Heart right ventricle (tissue), 16 donors: Measurements from ENCODE around the gene ANXA6. TPM values are rescaled to one million over a fixed set of nuclear protein-coding genes. Genes with fewer than 3 reads are reported as not detected.
A peak's percentile ranks its signal among the peaks of the same experiment; 100 is the strongest.

Source experiments
- ATAC-seq, 8 donors: fragments of 200-7000 bp; cut with Tn5 transposase; one replicate each; pipeline ENCODE4 v1.9.1; 2020; ENCODE audit warnings: mild to moderate bottlenecking in 8 of 8, moderate library complexity in 8 of 8, moderate number of reproducible peaks in 1 of 8
- DNase-seq, 2 donors: peaks; one replicate each; pipeline ENCODE4 v3.0.0-alpha.2; 2020
- H3K27ac ChIP-seq, 10 donors: fragments of 200-600 bp; sonication (generic) in 2 of 10; one replicate each; pipeline versions ENCODE4 v1.5.0 to v1.8.0; 2020 to 2022; ENCODE audit warnings: mild to moderate bottlenecking in 3 of 10
- H3K27me3 ChIP-seq, 7 donors: fragments of 200-600 bp; one replicate each; pipeline ENCODE4 v1.8.0; 2021 to 2022; ENCODE audit warnings: mild to moderate bottlenecking in 2 of 7
- H3K36me3 ChIP-seq, 9 donors: fragments of 200-600 bp; sonication (generic) in 1 of 9; one replicate each; pipeline versions ENCODE4 v1.5.0 to v1.8.0; 2020 to 2022; ENCODE audit warnings: mild to moderate bottlenecking in 2 of 9
- H3K4me1 ChIP-seq, 9 donors: fragments of 200-600 bp; sonication (generic) in 1 of 9; one replicate each; pipeline versions ENCODE4 v1.5.0 to v1.8.0; 2020 to 2022; ENCODE audit warnings: mild to moderate bottlenecking in 4 of 9
- H3K4me3 ChIP-seq, 10 donors: fragments of 200-600 bp; sonication (generic) in 2 of 10; one replicate each; pipeline versions ENCODE4 v1.5.0 to v1.8.0; 2020 to 2022; ENCODE audit warnings: mild to moderate bottlenecking in 7 of 10, moderate library complexity in 2 of 10
- H3K9me3 ChIP-seq, 11 donors: fragments of 200-600 bp in 10 of 11; sonication (generic) in 2 of 11; one replicate each; pipeline versions ENCODE4 v1.5.0 to v1.8.0; 2013 to 2022; ENCODE audit warnings: mild to moderate bottlenecking in 2 of 11, control low read depth in 1 of 11, moderate library complexity in 1 of 11
- WGBS, 2 donors: extraction: QIAGEN DNeasy Blood & Tissue Kit; methylation state at CpG; one replicate each; pipeline ENCODE4 v1.1.7; 2013; ENCODE audit warnings: inconsistent platforms in 1 of 2; 5-methylcytosine and 5-hydroxymethylcytosine counted together
- intact Hi-C, 10 donors: fragments of 100-400 bp; cut with DNase I; formaldehyde crosslinking; loops; one replicate each; pipeline versions ENCODE4 v1.11.1 to v1.14.2; 2022
- polyA plus RNA-seq, 2 donors: library from polyadenylated mRNA; stranded (reverse); fragments of 200-250 nt; gene quantifications; one replicate each; pipeline ENCODE4 v1.2.3, GENCODE V29; 2013
- total RNA-seq, 10 donors: library from RNA; stranded (reverse); fragmentation: NEBNext Ultra II Directional in 3 of 10; extraction: Animal tissue kit (Norgen Biotek cat#: 25700) in 3 of 10; gene quantifications; one replicate each; pipeline versions ENCODE4 v1.2.1 to v1.2.4, GENCODE V29; 2021 to 2023
- TF ChIP-seq, protein P1 (sequence below), 9 donors: fragments of 200-600 bp; sonication (generic) in 2 of 9; IDR thresholded peaks; one replicate each; pipeline versions ENCODE4 v1.5.0 to v1.8.0; 2021 to 2022; ENCODE audit warnings: antibody characterized with exemption in 9 of 9, mild to moderate bottlenecking in 5 of 9, moderate library complexity in 1 of 9
- donor health status: Arrhythmogenic right ventricular cardiomyopathy.
- donor health status: ischemic (EF 13 %, LVEDD 7.1; RV severe dilation, severe dysfunction).
- donor health status: healthy with polysubstance abuse.
- donor health status: DM: no; HTN: yes; CAD: no.
- donor health status: DM: no; HTN: no; CAD: no.
- donor health status: ischemic (EF 25% LVEDD 6.9; RV normal size, moderate dysfunction).
- donor health status: ischemic (EF 25% LVEDD 5.7; RV mildly dilated, moderate dysfunction).
- donor health status: healthy.
- donor health status: DM: yes; HTN: yes; CAD: no.
- donor health status: Ischemic cardiomyopathy.
- donor health status: ischemic (EF 35%, LVEDD 5.7; RV mildly dilated, moderate dysfunction).
- donor health status: nonischemic (EF 11% LVEDD 7.7; RV severe dilation, severe dysfunction).
- donor health status: DM: yes; HTN: yes; CAD: no.
- donor health status: PGD.
- donor health status: ischemic (EF 29% LVEDD 5.4; RV normal size, mild dysfunction).
- donor health status: nonischemic (EF 23%, LVEDD 6.1; RV moderate dilation, normal function).

ANXA6 gene
- total and polyA plus RNA-seq, 12 donors: 137 to 275 (median 218) TPM

- no peak for DNase-seq
- TF ChIP-seq, protein P1, sequence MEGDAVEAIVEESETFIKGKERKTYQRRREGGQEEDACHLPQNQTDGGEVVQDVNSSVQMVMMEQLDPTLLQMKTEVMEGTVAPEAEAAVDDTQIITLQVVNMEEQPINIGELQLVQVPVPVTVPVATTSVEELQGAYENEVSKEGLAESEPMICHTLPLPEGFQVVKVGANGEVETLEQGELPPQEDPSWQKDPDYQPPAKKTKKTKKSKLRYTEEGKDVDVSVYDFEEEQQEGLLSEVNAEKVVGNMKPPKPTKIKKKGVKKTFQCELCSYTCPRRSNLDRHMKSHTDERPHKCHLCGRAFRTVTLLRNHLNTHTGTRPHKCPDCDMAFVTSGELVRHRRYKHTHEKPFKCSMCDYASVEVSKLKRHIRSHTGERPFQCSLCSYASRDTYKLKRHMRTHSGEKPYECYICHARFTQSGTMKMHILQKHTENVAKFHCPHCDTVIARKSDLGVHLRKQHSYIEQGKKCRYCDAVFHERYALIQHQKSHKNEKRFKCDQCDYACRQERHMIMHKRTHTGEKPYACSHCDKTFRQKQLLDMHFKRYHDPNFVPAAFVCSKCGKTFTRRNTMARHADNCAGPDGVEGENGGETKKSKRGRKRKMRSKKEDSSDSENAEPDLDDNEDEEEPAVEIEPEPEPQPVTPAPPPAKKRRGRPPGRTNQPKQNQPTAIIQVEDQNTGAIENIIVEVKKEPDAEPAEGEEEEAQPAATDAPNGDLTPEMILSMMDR (IDR thresholded peaks at IDR 0.05): no peak
- peaks cover 2 to 100% (median 68%) of the 10 kb centered on the region in 9 donors for H3K36me3 ChIP-seq
- ATAC-seq: no peak
- no peaks in the 10 kb centered on the region for H3K9me3 ChIP-seq
- peaks cover 9 to 34% (median 16%) of the 10 kb centered on the region in 9 donors for H3K4me1 ChIP-seq
- 74 to 82% methylated on average over 7 of the region's 7 CpGs for WGBS, 2 donors
- H3K27ac ChIP-seq: peak overlapping the region in 3 of 10 donors; percentile 28 to 58 (median 58)
- H3K27me3 ChIP-seq: no peaks in the 10 kb centered on the region
- H3K4me3 ChIP-seq: no peak overlapping the region
- intact Hi-C loops: loop anchor here in 6 of 10 donors (1.0 to 5.0 kb wide), 6 partner anchors 37 to 117 kb away; no protein-coding TSS in a partner anchor
Measured at GRCh38 chr5:151125421-151125820, 32.2 kb downstream of the ANXA6 start.

DNA sequence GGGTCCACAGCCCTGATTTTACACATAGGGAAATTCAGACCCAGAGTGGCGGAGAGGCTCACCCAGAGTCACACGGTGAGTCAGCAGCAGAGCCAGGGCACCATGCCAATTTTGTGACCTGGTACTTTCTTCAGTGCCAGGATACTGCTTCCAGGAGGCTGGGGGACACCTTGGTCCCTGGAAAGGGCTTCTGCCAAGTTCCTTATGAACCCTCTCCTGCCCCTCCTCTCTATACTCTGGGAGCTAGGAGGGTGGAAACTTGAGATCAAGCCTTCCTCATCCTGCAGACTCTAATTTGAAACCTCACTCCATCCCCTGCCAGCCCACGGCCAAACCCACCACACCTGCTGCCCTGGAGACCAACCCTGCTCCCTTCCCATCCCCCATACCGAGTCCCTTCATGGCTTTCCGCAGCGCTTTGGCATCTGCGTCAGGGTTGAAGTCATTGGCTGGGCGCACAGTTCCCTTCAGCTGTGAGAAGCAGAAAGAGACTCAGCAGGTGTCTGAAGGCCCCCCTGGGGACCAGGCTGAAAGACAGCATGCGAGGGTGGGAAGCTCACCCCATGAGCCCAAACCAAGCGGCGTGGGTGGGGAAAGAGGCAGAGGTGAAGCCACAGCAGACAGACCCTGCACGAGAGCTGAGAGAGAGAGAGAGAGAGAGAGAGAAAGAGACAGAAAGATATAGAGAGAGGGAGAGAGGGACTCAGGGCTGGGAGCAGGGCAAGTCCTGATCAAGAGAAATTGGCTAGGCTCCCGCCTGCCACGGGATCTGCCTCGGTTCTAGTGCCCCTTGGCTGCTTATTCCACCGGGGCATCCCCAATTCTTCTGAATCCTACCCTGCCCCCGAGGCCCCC, 33.5 kb downstream of the ANXA6 start:
- H3K4me3 ChIP-seq: no peak overlapping the region
- 56 to 65% methylated on average over 17 of the region's 17 CpGs for WGBS, 2 donors
- ATAC-seq: peak; percentile 35 to 81 (median 70)
- no peaks in the 10 kb centered on the region for H3K27me3 ChIP-seq
- H3K4me1 ChIP-seq: peaks cover 9 to 34% (median 16%) of the 10 kb centered on the region in 9 donors
- peak overlapping the region in 9 of 10 donors; percentile 37 to 77 (median 58) for H3K27ac ChIP-seq
- TF ChIP-seq, protein P1 (IDR thresholded peaks at IDR 0.05): no peak
- peaks cover 0 to 100% (median 70%) of the 10 kb centered on the region in 9 donors for H3K36me3 ChIP-seq
- no peaks in the 10 kb centered on the region for H3K9me3 ChIP-seq
- peak; percentile 51 to 57 for DNase-seq
- intact Hi-C loops: loop anchor here in 4 of 10 donors (1.0 to 2.0 kb wide), 3 partner anchors 41 to 115 kb away; no protein-coding TSS in a partner anchor

- peak overlapping the region in 1 of 10 donors; percentile 77 for H3K27ac ChIP-seq
Measured at GRCh38 chr5:151122828-151123227, 34.8 kb downstream of the ANXA6 start.

GRCh38 chr5:151121665-151122064, 35.9 kb downstream of the ANXA6 start:
- Histone ChIP-seq H3K36me3 (peaks cover 0 to 100% (median 62%) of the 10 kb centered on the region in 9 donors), H3K4me3 (no peak overlapping the region), H3K9me3 (no peaks in the 10 kb centered on the region), H3K4me1 (peaks cover 9 to 33% (median 16%) of the 10 kb centered on the region in 9 donors), H3K27ac (no peak overlapping the region), H3K27me3 (no peaks in the 10 kb centered on the region)
- WGBS, 2 donors: 72 to 91% methylated on average over 5 of the region's 5 CpGs
- DNase-seq (no peak), ATAC-seq (no peak)
- intact Hi-C loops: no loop called here
- TF ChIP-seq, protein P1 (IDR thresholded peaks at IDR 0.05): no peak

More at GRCh38 chr5:151122828-151123227, 34.8 kb downstream of the ANXA6 start:
- no peak overlapping the region for H3K4me3 ChIP-seq
- peaks cover 0 to 100% (median 62%) of the 10 kb centered on the region in 9 donors for H3K36me3 ChIP-seq
- ATAC-seq: no peak
- peaks cover 9 to 34% (median 16%) of the 10 kb centered on the region in 9 donors for H3K4me1 ChIP-seq
- no peak for DNase-seq
- no peaks in the 10 kb centered on the region for H3K27me3 ChIP-seq
- intact Hi-C loops: no loop called here
- WGBS, 2 donors: 95% methylated on average over 14 of the region's 14 CpGs
- TF ChIP-seq, protein P1 (IDR thresholded peaks at IDR 0.05): no peak
- no peaks in the 10 kb centered on the region for H3K9me3 ChIP-seq
